K562 (cell line): ENCODE results near the gene SFPQ. TPM values are rescaled to one million over a fixed set of nuclear protein-coding genes. Genes with fewer than 3 reads are reported as not detected.

Experiments
- BHLHE40 ChIP-seq: IDR thresholded peaks from 2 replicates; pipeline ENCODE4 v1.6.1; 2011; ENCODE audit warnings: low read length, improper control_type of control experiment
- CAMTA2 ChIP-seq: fragments of 250-450 bp; sonication (Bioruptor Pico); conservative IDR thresholded peaks from 2 replicates; pipeline ENCODE4 v1.5.1; 2022
- EWSR1 ChIP-seq: fragments of 450-650 bp; IDR thresholded peaks from 2 replicates; pipeline ENCODE4 v1.6.1; 2018; ENCODE audit warnings: borderline replicate concordance, mild to moderate bottlenecking, low read depth, moderate library complexity; ENCODE audit not compliant: partially characterized antibody
- FIP1L1 ChIP-seq: fragments of 200-400 bp; formaldehyde crosslinking; IDR thresholded peaks from 2 replicates; pipeline ENCODE4 v1.6.1; 2018; ENCODE audit warnings: mild to moderate bottlenecking, low read depth, low read length; ENCODE audit not compliant: poor library complexity, severe bottlenecking
- L3MBTL2 ChIP-seq: fragments of 450-650 bp; IDR thresholded peaks from 2 replicates; pipeline ENCODE4 v1.6.1; 2016; ENCODE audit warnings: mild to moderate bottlenecking, moderate library complexity
- LCOR ChIP-seq: sonication (generic); formaldehyde crosslinking; IDR thresholded peaks from 2 replicates; pipeline ENCODE4 v1.8.0; 2022; ENCODE audit warnings: mild to moderate bottlenecking, missing genetic modification reagents
- MCM7 ChIP-seq, 2 experiments: fragments of 450-650 bp; IDR thresholded peaks; 2 replicates each; pipeline ENCODE4 v1.6.1; 2016 to 2018
- POLR2A ChIP-seq: fragments of 450-650 bp; conservative IDR thresholded peaks from 2 replicates; pipeline ENCODE4 v1.6.1; 2016
- POLR2AphosphoS2 ChIP-seq: IDR thresholded peaks from 2 replicates; pipeline ENCODE4 v1.6.1; 2012; ENCODE audit warnings: low read length, improper control_type of control experiment
- POLR2B ChIP-seq: fragments of 450-650 bp; IDR thresholded peaks from 2 replicates; pipeline ENCODE4 v1.6.1; 2018; ENCODE audit warnings: low read depth; ENCODE audit not compliant: partially characterized antibody
- PRDM10 ChIP-seq: fragments of 450-650 bp; IDR thresholded peaks from 2 replicates; pipeline ENCODE4 v1.6.1; 2018; ENCODE audit not compliant: partially characterized antibody
- SIRT6 ChIP-seq: IDR thresholded peaks from one replicate; pipeline ENCODE4 v1.6.1; 2012; ENCODE audit warnings: low read depth, mild to moderate bottlenecking, control low read depth, inconsistent platforms, low read length, moderate library complexity
- STAT5A ChIP-seq: IDR thresholded peaks from 2 replicates; pipeline ENCODE4 v1.6.1; 2012; ENCODE audit warnings: low read length, inconsistent platforms, borderline replicate concordance
- SUPT5H ChIP-seq: fragments of 450-650 bp; IDR thresholded peaks from 2 replicates; pipeline ENCODE4 v1.6.1; 2016
- TAF9B ChIP-seq: fragments of 450-650 bp; IDR thresholded peaks from 2 replicates; pipeline ENCODE4 v1.6.1; 2018; ENCODE audit warnings: mild to moderate bottlenecking; ENCODE audit not compliant: partially characterized antibody
- TRIM25 ChIP-seq: fragments of 450-650 bp; IDR thresholded peaks from 2 replicates; pipeline ENCODE4 v1.7.0; 2016; ENCODE audit warnings: borderline replicate concordance
- ZBTB5 ChIP-seq: fragments of 450-650 bp; IDR thresholded peaks from 2 replicates; pipeline ENCODE4 v1.6.1; 2017; ENCODE audit warnings: antibody characterized with exemption
- ZNF384 ChIP-seq: IDR thresholded peaks from 2 replicates; pipeline ENCODE4 v1.6.1; 2012; ENCODE audit warnings: low read depth, low read length, improper control_type of control experiment
- ZNF551 ChIP-seq: fragments of 250-450 bp; sonication (Bioruptor Pico); IDR thresholded peaks from 2 replicates; pipeline ENCODE4 v1.5.0; 2021; ENCODE audit warnings: mild to moderate bottlenecking, moderate library complexity
- ZNF655 ChIP-seq: fragments of 250-450 bp; sonication (Bioruptor Pico); IDR thresholded peaks from 2 replicates; pipeline ENCODE4 v1.5.0; 2021
- ZNF707 ChIP-seq: fragments of 250-450 bp; sonication (Bioruptor Pico); conservative IDR thresholded peaks from 2 replicates; pipeline ENCODE4 v1.8.0; 2022; ENCODE audit warnings: inconsistent platforms, mild to moderate bottlenecking, moderate library complexity
- ZNF785 ChIP-seq: fragments of 250-450 bp; sonication (Bioruptor Pico); IDR thresholded peaks from 2 replicates; pipeline ENCODE4 v1.4.0; 2020; ENCODE audit warnings: mild to moderate bottlenecking
- ZNF830 ChIP-seq: fragments of 250-450 bp; sonication (Bioruptor Pico); IDR thresholded peaks from 2 replicates; pipeline ENCODE4 v1.5.0; 2021; ENCODE audit warnings: mild to moderate bottlenecking
- polyA plus RNA-seq, 8 experiments: library from polyadenylated mRNA; depleted of rRNA in 4 of 8; stranded (reverse) in 5 of 8; unstranded in 3 of 8; fragments of >200 nt; fragmentation: Nextera tagmentation in 2 of 8; fragmentation: Illumina TruSeq in 1 of 8; extraction: Ambion mirVana in 2 of 8; extraction: Trizol in 1 of 8; gene quantifications; 2 replicates each; pipeline versions ENCODE4 v1.2.1 to v1.2.3, GENCODE V29; 2011 to 2014; ENCODE audit warnings: inconsistent platforms in 1 of 8, missing spikeins in 1 of 8
- total RNA-seq, 7 experiments: library from RNA; depleted of rRNA in 6 of 7; stranded (reverse); fragments of >200 nt in 6 of 7; fragmentation: Illumina TruSeq in 2 of 7; extraction: Trizol in 2 of 7; gene quantifications; 2 replicates each; pipeline versions ENCODE4 v1.2.1 to v1.2.3, GENCODE V29; 2011 to 2021; ENCODE audit warnings: low replicate concordance in 1 of 7

SFPQ gene
- total and polyA plus RNA-seq, 9 of the 15 experiments (the other 6 are each of a cell fraction or from before 2014, with no cell fraction given) = 69.7 to 562 (median 399) TPM

- TF ChIP-seq TRIM25 (no peak), ZNF551 (CRISPR knock-in tag) (no peak), BHLHE40 (no peak), STAT5A (no peak), L3MBTL2 (no peak), ZBTB5 (no peak), CAMTA2 (no peak), LCOR (CRISPR knock-in tag) (0 out of 2 replicates have a peak, but pooled peaks have one; percentile 39), ZNF785 (CRISPR knock-in tag) (no peak), POLR2A (peak; percentile 79), SUPT5H (peak; percentile 84), ZNF830 (CRISPR knock-in tag) (no peak), ZNF707 (CRISPR knock-in tag) (no peak), EWSR1 (no peak), MCM7 (IDR thresholded peaks at IDR 0.05) (no peak), ZNF384 (no peak), FIP1L1 (peak; percentile 0), PRDM10 (no peak), ZNF655 (CRISPR knock-in tag) (no peak), POLR2AphosphoS2 (peak; percentile 54), SIRT6 (peak; percentile 55), POLR2B (peak; percentile 76), TAF9B (no peak)
These were observed 17.8 kb downstream of the SFPQ start (continued) for GRCh38 chr1:35175098-35175576.
